NCI-H748 treated with DMSO at 0.1 percent for 48 hours (cell line): ENCODE measurements around the gene OR4D9.
A peak's percentile ranks its signal among the peaks of the same experiment; 100 is the strongest.

ENCODE experiments used
- DNase-seq: peaks from one replicate; lab custom pipeline; 2025; lab: John Stamatoyannopoulos, UW

The OR4D9 gene

GRCh38 chr11:59550842-59551658 is 39.7 kb downstream of the OR4D9 start:
- peak; percentile 90 for DNase-seq

GRCh38 chr11:59551659-59552521 is 40.6 kb downstream of the OR4D9 start:
- peak; percentile 16 for DNase-seq

- DNase-seq, result no peak
Observed at GRCh38 chr11:59552844-59553243, 41.5 kb downstream of the OR4D9 start.

GRCh38 chr11:59553323-59553722 is 42.0 kb downstream of the OR4D9 start:
- DNase-seq, result no peak

- peak; percentile 24 for DNase-seq
Observed at GRCh38 chr11:59555601-59556114, 44.3 kb downstream of the OR4D9 start.

- DNase-seq, result peak; percentile 64
Observed at GRCh38 chr11:59556115-59556916, 45.0 kb downstream of the OR4D9 start.

GRCh38 chr11:59556917-59557348 is 45.6 kb downstream of the OR4D9 start:
- DNase-seq, result peak; percentile 81

- peak; percentile 51 for DNase-seq
Observed at GRCh38 chr11:59558270-59558643, 46.9 kb downstream of the OR4D9 start.

- DNase-seq, result no peak
Observed at GRCh38 chr11:59559886-59560285, 48.5 kb downstream of the OR4D9 start.

- peak; percentile 54 for DNase-seq
Observed at GRCh38 chr11:59560290-59560701, 49.0 kb downstream of the OR4D9 start.

GRCh38 chr11:59560702-59561473 is 49.5 kb downstream of the OR4D9 start:
- peak; percentile 66 for DNase-seq

GRCh38 chr11:59562292-59562691 is 51.0 kb downstream of the OR4D9 start:
- DNase-seq, result no peak
